ENCODE results near the gene PAFAH2. TPM values are rescaled to one million over a fixed set of nuclear protein-coding genes. Genes with fewer than 3 reads are reported as not detected.
A peak's percentile ranks its signal among the peaks of the same experiment; 100 is the strongest.

The PAFAH2 gene
- total RNA-seq, 2 experiments from 2014 or later, result 7.4 to 8.0 TPM

DNA sequence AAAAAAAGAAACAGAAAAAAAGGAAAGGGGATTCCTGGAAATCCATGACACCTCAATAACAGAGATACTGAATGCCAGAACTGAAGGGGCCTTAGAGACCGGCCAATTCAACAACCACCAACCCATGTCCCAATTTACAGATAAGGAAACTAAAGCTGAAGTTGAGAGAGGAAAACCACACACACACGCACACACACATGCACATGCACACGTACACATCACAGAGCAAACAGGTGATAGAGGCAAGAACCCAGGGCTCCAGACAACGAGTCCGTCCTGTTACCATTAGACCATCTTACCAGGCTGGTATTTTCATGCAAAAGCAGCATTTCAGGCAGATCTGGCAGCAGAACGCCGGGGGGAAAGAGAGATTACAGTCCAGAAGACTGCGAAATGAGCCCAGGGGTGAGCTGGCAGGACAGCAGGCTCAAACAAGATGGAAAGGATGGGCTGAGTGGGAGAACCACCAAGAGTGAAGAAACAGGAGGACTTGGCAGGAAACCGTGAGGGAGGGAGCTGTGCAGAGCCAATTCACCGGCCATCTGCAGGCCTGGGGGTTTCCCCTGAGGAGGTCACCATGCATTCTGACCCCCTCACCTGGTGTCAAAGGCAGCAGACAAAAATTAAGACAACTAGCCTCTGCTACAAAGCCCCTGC is 43.5 kb downstream of the PAFAH2 start:
- TF ChIP-seq, protein P1, sequence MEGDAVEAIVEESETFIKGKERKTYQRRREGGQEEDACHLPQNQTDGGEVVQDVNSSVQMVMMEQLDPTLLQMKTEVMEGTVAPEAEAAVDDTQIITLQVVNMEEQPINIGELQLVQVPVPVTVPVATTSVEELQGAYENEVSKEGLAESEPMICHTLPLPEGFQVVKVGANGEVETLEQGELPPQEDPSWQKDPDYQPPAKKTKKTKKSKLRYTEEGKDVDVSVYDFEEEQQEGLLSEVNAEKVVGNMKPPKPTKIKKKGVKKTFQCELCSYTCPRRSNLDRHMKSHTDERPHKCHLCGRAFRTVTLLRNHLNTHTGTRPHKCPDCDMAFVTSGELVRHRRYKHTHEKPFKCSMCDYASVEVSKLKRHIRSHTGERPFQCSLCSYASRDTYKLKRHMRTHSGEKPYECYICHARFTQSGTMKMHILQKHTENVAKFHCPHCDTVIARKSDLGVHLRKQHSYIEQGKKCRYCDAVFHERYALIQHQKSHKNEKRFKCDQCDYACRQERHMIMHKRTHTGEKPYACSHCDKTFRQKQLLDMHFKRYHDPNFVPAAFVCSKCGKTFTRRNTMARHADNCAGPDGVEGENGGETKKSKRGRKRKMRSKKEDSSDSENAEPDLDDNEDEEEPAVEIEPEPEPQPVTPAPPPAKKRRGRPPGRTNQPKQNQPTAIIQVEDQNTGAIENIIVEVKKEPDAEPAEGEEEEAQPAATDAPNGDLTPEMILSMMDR (IDR thresholded peaks at IDR 0.05), result no peak
- H3K27me3 Mint-ChIP-seq, result no peaks in the 10 kb centered on the region
- H3K36me3 Mint-ChIP-seq (ENCODE audit: low read depth), result peaks cover 12% of the 10 kb centered on the region
- CTCF ChIA-PET, result interaction anchor here (0.8 to 1.4 kb wide), 5 partner anchors 9 to 118 kb away, joined by 3 to 5 read pairs (median 4); partner anchors contain the start of gene PAFAH2
- intact Hi-C loops (cut with micrococcal nuclease), result no loop called here
- H3K4me3 Mint-ChIP-seq, result no peak overlapping the region
- H3K27ac Mint-ChIP-seq, result peak overlapping the region; percentile 32
- ATAC-seq (no peak), DNase-seq (peak; percentile 18)
- H3K9me3 Mint-ChIP-seq, result peaks cover 4% of the 10 kb centered on the region
- POLR2A ChIA-PET, result interaction anchor here (0.5 to 1.5 kb wide), 4 partner anchors 17 to 97 kb away, joined by 3 to 5 read pairs (median 3); no protein-coding TSS in a partner anchor
- peaks cover 8% of the 10 kb centered on the region for H3K4me1 Mint-ChIP-seq (ENCODE audit: low read depth)

- TF ChIP-seq, protein P1 (IDR thresholded peaks at IDR 0.05), result no peak
- ATAC-seq, result no peak
- POLR2A ChIA-PET, result interaction anchor here (1.0 to 1.1 kb wide), 2 partner anchors 10 to 48 kb away, joined by 3 read pairs; no protein-coding TSS in a partner anchor
- Mint-ChIP-seq H3K4me3 (no peak overlapping the region), H3K36me3 (ENCODE audit: low read depth) (peaks cover 4% of the 10 kb centered on the region), H3K4me1 (ENCODE audit: low read depth) (peaks cover 8% of the 10 kb centered on the region), H3K9me3 (peaks cover 2% of the 10 kb centered on the region), H3K27me3 (no peaks in the 10 kb centered on the region), H3K27ac (no peak overlapping the region)
- no peak for DNase-seq
- intact Hi-C loops (cut with micrococcal nuclease), result no loop called here
- CTCF ChIA-PET, result interaction anchor here (1.2 kb wide), 1 partner anchor 19 kb away, joined by 3 read pairs; no protein-coding TSS in a partner anchor
Observed at GRCh38 chr1:25952841-25953401, 44.9 kb downstream of the PAFAH2 start.

- Mint-ChIP-seq H3K4me1 (ENCODE audit: low read depth) (no peaks in the 10 kb centered on the region), H3K9me3 (peaks cover under 1% of the 10 kb centered on the region), H3K27me3 (no peaks in the 10 kb centered on the region), H3K36me3 (ENCODE audit: low read depth) (no peaks in the 10 kb centered on the region), H3K4me3 (no peak overlapping the region), H3K27ac (no peak overlapping the region)
- TF ChIP-seq, protein P1 (IDR thresholded peaks at IDR 0.05), result no peak
- ATAC-seq, result no peak
- POLR2A ChIA-PET, result no interaction called here
- CTCF ChIA-PET, result interaction anchor here (1.3 kb wide), 1 partner anchor 15 kb away, joined by 4 read pairs; no protein-coding TSS in a partner anchor
- no peak for DNase-seq
- intact Hi-C loops (cut with micrococcal nuclease), result no loop called here
Observed at GRCh38 chr1:25948641-25949040, 49.2 kb downstream of the PAFAH2 start.

GRCh38 chr1:25947027-25947426 is 50.8 kb downstream of the PAFAH2 start:
- peaks cover 3% of the 10 kb centered on the region for H3K9me3 Mint-ChIP-seq
- H3K4me1 Mint-ChIP-seq (ENCODE audit: low read depth), result peaks cover 2% of the 10 kb centered on the region
- no peaks in the 10 kb centered on the region for H3K27me3 Mint-ChIP-seq
- POLR2A ChIA-PET, result interaction anchor here (0.7 kb wide), 1 partner anchor 100 kb away, joined by 3 read pairs; no protein-coding TSS in a partner anchor
- no peak overlapping the region for H3K27ac Mint-ChIP-seq
- DNase-seq (no peak), ATAC-seq (no peak)
- TF ChIP-seq, protein P1 (IDR thresholded peaks at IDR 0.05), result no peak
- H3K36me3 Mint-ChIP-seq (ENCODE audit: low read depth), result no peaks in the 10 kb centered on the region
- H3K4me3 Mint-ChIP-seq, result no peak overlapping the region
- CTCF ChIA-PET, result no interaction called here
- intact Hi-C loops (cut with micrococcal nuclease), result no loop called here

DNA sequence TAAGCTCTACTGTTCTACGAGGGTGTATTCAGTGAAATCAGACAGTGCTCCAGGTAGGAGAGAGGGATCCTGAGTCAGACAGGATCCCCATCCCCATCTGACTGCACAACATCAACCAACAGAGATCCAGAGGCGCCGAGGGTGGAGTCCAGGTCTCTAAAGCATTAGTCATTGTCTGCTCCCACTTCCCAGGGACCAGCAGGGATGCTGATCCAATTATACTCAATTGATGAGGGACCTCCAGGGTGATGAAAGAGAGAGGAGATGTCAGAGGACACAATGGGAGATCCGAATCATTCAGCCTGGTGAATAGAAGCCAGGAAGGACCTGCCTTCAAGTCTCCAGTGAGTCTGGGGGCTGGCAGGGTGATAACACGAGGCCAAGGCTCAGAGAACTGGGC is 52.1 kb downstream of the PAFAH2 start:
- H3K36me3 Mint-ChIP-seq (ENCODE audit: low read depth), result no peaks in the 10 kb centered on the region
- ChIA-PET POLR2A (no interaction called here), CTCF (interaction anchor here (1.3 kb wide), 1 partner anchor 9 kb away, joined by 4 read pairs; no protein-coding TSS in a partner anchor)
- no peak overlapping the region for H3K27ac Mint-ChIP-seq
- H3K9me3 Mint-ChIP-seq, result peaks cover 3% of the 10 kb centered on the region
- H3K4me1 Mint-ChIP-seq (ENCODE audit: low read depth), result peaks cover 2% of the 10 kb centered on the region
- DNase-seq, result no peak
- TF ChIP-seq, protein P1 (IDR thresholded peaks at IDR 0.05), result no peak
- H3K4me3 Mint-ChIP-seq, result no peak overlapping the region
- intact Hi-C loops (cut with micrococcal nuclease), result no loop called here
- no peaks in the 10 kb centered on the region for H3K27me3 Mint-ChIP-seq
- no peak for ATAC-seq
